Small intestine (tissue), 7 donors: Measurements from ENCODE around the gene TCERG1L. TPM values are rescaled to one million over a fixed set of nuclear protein-coding genes. Genes with fewer than 3 reads are reported as not detected.

Experiments used
- DNase-seq, 2 donors: peaks; one replicate each; pipeline versions ENCODE4 v3.0.0 to v3.0.0-alpha.2; 2013
- FAIRE-seq: peaks from 2 replicates; lab custom pipeline; 2012; peaks lifted over from hg19 to GRCh38; lab: Jason Lieb, UNC
- H3K27ac ChIP-seq, 3 donors: one replicate each; pipeline ENCODE4 v1.5.1; 2013; ENCODE audit warnings: low read length in 2 of 3, mild to moderate bottlenecking in 2 of 3, control low read depth in 1 of 3, inconsistent platforms in 1 of 3, low read depth in 1 of 3, moderate library complexity in 1 of 3
- H3K27me3 ChIP-seq, 3 donors: one replicate each; pipeline ENCODE4 v1.6.1; 2013; ENCODE audit warnings: low read length in 3 of 3, inconsistent platforms in 1 of 3; ENCODE audit not compliant: control insufficient read depth in 3 of 3, insufficient read depth in 3 of 3
- H3K36me3 ChIP-seq, 3 donors: one replicate each; pipeline ENCODE4 v1.6.1; 2013; ENCODE audit warnings: low read length in 3 of 3, inconsistent platforms in 1 of 3, low read depth in 1 of 3, mild to moderate bottlenecking in 1 of 3, moderate library complexity in 1 of 3; ENCODE audit not compliant: control insufficient read depth in 3 of 3, insufficient read depth in 2 of 3
- H3K4me1 ChIP-seq, 3 donors: one replicate each; pipeline ENCODE4 v1.6.1; 2013; ENCODE audit warnings: low read length in 2 of 3, inconsistent platforms in 1 of 3, low read depth in 1 of 3, mild to moderate bottlenecking in 1 of 3, moderate library complexity in 1 of 3; ENCODE audit not compliant: control insufficient read depth in 3 of 3, insufficient read depth in 2 of 3
- H3K4me3 ChIP-seq, 3 donors: one replicate each; pipeline ENCODE4 v1.5.1; 2013; ENCODE audit warnings: low read length in 3 of 3, control low read depth in 1 of 3, inconsistent platforms in 1 of 3, low read depth in 1 of 3, mild to moderate bottlenecking in 1 of 3, moderate library complexity in 1 of 3
- H3K9me3 ChIP-seq, 2 donors: one replicate each; pipeline ENCODE4 v1.6.1; 2013; ENCODE audit warnings: low read depth in 1 of 2, low read length in 1 of 2; ENCODE audit not compliant: control insufficient read depth in 2 of 2, insufficient read depth in 1 of 2
- WGBS, 3 donors: extraction: QIAGEN DNeasy Blood & Tissue Kit; methylation state at CpG; one replicate each; pipeline ENCODE4 v1.1.7; 2013; 5-methylcytosine and 5-hydroxymethylcytosine counted together
- polyA plus RNA-seq, 4 donors: library from polyadenylated mRNA; stranded (reverse) in 3 of 4; unstranded in 1 of 4; fragments of 200-250 nt in 3 of 4; fragments of 120-200 nt in 1 of 4; gene quantifications; one replicate each; pipeline versions ENCODE4 v1.2.1 to v1.2.3, GENCODE V29; 2013
- donor health status: healthy with polysubstance abuse.
- donor health status: control.
- donor health status: control.
- donor health status: Bipolar disorder and iron deficiency.
- donor health status: healthy.

Gene TCERG1L
- polyA plus RNA-seq, 4 donors = 0.04 to 0.12 TPM; not detected in 2

DNA sequence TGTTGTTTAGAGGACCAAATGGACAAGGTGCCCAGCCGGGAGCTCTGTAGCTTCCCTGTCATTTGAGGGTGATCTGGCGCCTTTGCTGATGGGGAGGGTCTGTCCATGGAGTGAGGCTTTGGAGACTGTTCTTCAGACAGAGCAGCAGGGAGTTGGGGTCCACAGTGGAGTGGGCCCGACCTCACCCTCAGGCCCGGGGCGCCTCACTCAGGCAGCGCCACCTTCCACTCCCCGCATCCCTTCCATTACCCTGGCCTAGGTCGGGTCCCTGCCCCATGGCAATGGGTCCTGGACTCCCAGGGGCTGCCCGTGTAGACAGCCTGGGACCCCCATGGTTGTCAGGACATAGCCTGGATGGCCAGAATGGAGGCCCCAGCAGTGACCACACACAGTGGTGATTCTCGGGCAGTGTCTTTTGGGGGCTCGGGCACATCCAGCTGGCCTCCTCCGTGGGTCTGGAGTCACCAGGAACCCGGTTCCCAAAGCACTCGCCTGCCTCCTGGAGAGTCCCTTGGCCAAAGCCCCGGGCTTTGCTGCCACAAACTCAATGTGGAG lies 38.5 kb downstream of the TCERG1L start:
- WGBS, 3 donors = 75 to 90% (median 79%) methylated on average over 15 of the region's 15 CpGs
- H3K9me3 ChIP-seq = no peaks in the 10 kb centered on the region
- H3K4me1 ChIP-seq = no peaks in the 10 kb centered on the region
- no peak overlapping the region for H3K4me3 ChIP-seq
- no peaks in the 10 kb centered on the region for H3K36me3 ChIP-seq
- H3K27ac ChIP-seq = no peak overlapping the region
- H3K27me3 ChIP-seq = no peaks in the 10 kb centered on the region
- DNase-seq (no peak), FAIRE-seq (no peak)

DNA sequence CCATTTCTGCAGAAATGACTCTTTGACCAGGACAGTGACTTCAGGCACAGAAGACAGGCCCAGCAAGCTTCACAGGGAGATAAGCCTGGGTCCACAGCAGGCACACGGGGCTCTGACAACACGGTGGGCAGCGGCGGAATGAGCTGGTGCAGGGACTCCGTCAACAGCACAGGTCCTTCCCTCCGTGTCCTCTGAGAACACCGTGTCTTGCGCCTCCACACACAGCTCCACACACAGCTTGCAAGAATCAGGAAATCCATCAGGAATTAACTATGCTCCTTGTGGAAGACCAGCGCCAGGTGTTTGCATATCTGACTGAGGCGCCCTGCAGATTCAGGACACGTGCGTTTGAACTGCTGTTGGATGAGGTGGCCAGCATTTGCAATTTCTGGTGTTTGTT lies 39.6 kb downstream of the TCERG1L start:
- no peaks in the 10 kb centered on the region for H3K27me3 ChIP-seq
- 56 to 73% (median 69%) methylated on average over 12 of the region's 12 CpGs for WGBS, 3 donors
- no peaks in the 10 kb centered on the region for H3K9me3 ChIP-seq
- FAIRE-seq (no peak), DNase-seq (no peak)
- no peaks in the 10 kb centered on the region for H3K4me1 ChIP-seq
- no peaks in the 10 kb centered on the region for H3K36me3 ChIP-seq
- H3K27ac ChIP-seq = no peak overlapping the region
- no peak overlapping the region for H3K4me3 ChIP-seq

DNA sequence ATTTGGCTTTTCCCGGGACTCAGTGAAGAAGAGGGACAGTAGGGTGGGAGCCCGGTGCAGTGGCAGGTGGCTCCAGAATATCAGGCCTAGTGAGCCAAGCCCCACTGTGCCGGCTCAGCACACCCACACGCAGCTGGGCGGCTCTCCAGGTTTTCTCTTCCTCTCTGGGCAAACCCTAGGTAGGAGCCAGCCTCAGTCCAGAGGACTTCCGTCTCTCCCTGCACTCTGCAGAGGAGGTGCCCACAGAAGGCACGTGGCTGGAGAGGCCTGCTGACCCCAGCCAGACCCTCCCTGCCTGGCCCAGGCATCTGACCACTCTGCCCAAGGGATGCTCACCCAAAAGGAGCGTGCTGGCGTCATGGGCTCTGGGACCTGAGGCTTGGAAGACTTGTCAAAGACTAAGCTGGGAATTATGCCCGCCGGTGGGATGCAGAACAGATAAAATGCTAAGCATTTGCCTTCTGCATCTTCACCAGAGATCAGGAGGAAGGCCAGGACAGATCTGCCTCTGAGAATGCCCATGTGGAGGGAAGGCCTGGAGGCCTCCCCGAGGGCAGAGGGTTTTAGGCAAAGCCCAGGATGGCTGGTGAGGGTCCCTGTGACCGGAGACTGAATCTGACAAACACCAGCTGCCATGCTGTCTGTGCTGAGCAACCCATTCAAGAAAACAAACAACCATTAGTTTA lies 40.2 kb downstream of the TCERG1L start:
- WGBS, 3 donors = 72 to 79% (median 78%) methylated on average over 13 of the region's 13 CpGs
- no peak for FAIRE-seq
- Histone ChIP-seq H3K36me3 (no peaks in the 10 kb centered on the region), H3K9me3 (no peaks in the 10 kb centered on the region), H3K4me1 (no peaks in the 10 kb centered on the region), H3K27ac (no peak overlapping the region), H3K27me3 (no peaks in the 10 kb centered on the region), H3K4me3 (no peak overlapping the region)
- no peak for DNase-seq

DNA sequence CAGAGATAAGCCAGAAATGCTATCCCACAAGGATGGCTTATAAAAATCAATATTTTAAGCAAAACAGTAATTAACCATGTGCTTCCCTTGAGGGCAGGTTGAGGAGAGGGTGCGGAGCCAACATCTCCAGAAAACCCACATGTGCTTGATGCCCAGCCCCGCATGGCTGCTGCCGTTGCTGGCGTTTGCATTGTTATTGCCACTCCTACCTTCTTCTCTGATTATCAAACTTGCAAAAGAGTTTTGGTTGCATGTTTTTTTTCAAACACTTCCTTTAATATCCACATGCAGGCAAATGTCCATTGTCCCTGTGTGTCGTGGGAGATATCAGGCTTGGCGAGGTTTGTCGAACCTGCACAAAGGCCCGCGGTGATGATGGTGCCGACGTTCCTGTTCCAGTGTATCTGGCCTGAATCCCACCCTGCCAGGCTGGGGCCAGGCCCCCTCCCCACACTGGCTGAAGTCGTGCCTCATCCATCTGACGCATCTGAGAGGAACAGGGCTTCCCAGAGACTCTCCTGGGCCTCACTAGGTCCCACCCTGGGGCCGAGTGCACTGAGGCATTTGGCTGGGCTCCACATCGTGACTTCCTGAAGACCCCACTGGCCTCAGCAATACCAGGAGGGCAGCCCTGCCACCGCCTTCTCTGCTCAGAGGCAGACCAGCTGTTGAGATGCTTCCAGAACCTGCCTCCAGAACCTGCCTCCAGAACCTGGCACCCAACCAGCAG lies 40.9 kb downstream of the TCERG1L start:
- DNase-seq = no peak
- Histone ChIP-seq H3K27ac (no peak overlapping the region), H3K4me3 (no peak overlapping the region), H3K36me3 (no peaks in the 10 kb centered on the region), H3K9me3 (no peaks in the 10 kb centered on the region), H3K4me1 (no peaks in the 10 kb centered on the region), H3K27me3 (no peaks in the 10 kb centered on the region)
- 53 to 66% (median 65%) methylated on average over 16 of the region's 16 CpGs for WGBS, 3 donors
- no peak for FAIRE-seq

DNA sequence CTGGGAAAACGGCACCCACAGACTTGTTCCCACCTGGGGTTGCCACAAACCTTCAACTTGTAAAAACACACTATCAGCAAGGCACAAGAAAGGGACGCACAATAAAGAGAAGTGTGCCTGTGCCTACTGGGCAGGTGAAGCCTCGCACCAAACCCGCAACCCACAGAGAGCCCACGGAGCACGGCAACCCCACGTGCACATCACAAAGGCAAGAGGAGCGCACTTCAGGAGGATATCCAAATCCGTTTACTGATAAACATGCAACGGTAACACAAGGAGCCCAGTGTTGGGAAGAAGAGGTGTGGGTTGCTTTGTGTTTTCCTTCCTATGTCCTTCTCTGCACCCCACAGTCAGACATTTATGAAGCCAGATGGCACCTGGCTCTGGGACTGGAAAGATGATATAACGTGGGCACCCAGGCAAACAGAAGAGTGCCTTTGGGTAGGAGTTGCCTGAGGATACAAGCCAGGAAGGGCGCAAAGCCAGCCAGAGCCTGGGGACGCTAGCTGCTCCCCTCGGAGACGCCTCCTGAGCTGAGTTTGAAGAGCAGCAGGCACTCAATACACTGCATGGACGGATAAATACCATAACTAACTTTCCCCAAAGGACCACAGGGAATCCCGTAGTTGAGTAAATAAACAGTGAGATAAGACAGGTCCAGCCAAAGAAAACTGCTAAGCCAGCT lies 41.6 kb downstream of the TCERG1L start:
- H3K27me3 ChIP-seq = no peaks in the 10 kb centered on the region
- WGBS, 3 donors = 37 to 56% (median 50%) methylated on average over 17 of the region's 17 CpGs
- no peaks in the 10 kb centered on the region for H3K4me1 ChIP-seq
- no peak for FAIRE-seq
- H3K9me3 ChIP-seq = no peaks in the 10 kb centered on the region
- no peak overlapping the region for H3K4me3 ChIP-seq
- no peak overlapping the region for H3K27ac ChIP-seq
- H3K36me3 ChIP-seq = no peaks in the 10 kb centered on the region
- no peak for DNase-seq

DNA sequence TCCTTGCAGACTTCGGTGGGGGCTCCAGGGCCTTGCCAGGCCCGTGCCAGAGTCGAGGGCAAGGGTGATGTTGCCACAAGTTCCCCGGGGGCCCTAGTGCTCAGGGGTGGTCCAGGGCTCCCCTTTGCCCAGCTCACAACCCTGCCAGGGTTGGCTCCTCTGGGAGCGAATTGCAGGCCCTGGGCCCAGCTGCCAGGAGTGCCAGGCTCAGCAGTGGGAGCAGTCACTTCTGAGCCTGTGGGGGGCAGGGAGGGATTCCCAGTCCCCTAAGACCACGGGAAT lies 43.8 kb downstream of the TCERG1L start:
- DNase-seq = no peak
- FAIRE-seq = no peak
- WGBS, 3 donors = 76 to 90% (median 82%) methylated on average over 6 of the region's 6 CpGs

DNA sequence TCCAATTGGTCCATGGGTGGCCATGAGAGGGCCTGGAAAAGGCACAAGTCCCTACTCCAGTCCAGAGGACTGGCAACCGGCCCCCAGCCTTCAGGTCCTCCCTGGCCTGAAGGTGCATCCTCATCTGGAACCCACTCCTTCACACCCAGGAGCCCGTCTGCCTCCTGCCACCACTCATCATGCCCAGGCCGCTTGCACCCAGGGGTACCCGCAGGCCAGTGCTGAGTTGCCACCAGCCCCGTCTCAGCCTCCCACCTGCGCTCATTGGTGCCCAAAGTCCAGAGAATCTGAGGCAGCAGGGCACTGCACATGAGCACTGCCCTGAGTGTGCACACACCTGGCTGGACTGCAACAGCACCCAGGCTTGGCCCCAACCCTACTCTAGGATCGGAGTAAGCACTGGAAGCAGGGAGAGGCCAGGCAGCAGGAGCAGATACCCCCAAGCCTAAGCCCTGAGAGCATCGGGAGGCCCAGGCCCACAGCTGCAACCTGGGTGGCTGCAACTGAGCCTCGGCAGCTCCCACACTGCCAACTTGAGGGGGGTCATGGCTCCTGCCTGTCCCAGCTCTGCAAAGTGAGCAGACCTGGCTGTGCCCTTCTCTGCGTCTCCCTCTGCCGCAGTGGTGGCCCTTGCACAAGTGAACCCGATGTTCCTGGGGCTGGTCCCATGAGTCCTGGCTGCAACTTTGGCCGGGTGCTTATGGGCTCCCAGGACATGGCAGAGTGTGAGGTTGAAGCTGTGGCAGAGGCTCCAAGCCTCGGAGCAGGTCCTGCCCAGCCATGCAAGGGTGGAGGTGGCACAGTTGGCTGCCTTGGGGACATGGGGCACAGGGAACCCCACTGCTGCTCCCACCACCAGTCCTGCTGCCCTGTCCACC lies 44.3 kb downstream of the TCERG1L start:
- Histone ChIP-seq H3K27me3 (peaks cover 0 to 2% (median 0%) of the 10 kb centered on the region in 3 donors), H3K4me1 (no peaks in the 10 kb centered on the region), H3K27ac (no peak overlapping the region), H3K4me3 (no peak overlapping the region), H3K9me3 (no peaks in the 10 kb centered on the region), H3K36me3 (no peaks in the 10 kb centered on the region)
- DNase-seq = no peak
- 81 to 91% (median 89%) methylated on average over 14 of the region's 14 CpGs for WGBS, 3 donors
- FAIRE-seq = no peak

More for the DNA sequence above, 43.8 kb downstream of the TCERG1L start:
- Histone ChIP-seq H3K9me3 (no peaks in the 10 kb centered on the region), H3K4me3 (no peak overlapping the region), H3K4me1 (no peaks in the 10 kb centered on the region), H3K27ac (no peak overlapping the region), H3K36me3 (no peaks in the 10 kb centered on the region), H3K27me3 (peaks cover 0 to 2% (median 0%) of the 10 kb centered on the region in 3 donors)
